HFF-Myc (cell line): Measurements from ENCODE around the gene CFAP74.
"Not testable (repeated sequence)": the region's sequence is repeated elsewhere in the genome, so short reads cannot be mapped to it uniquely, and the experiment has no call there.

ENCODE experiments used
- DNase-seq: peaks from one replicate; pipeline ENCODE4 v3.0.0-alpha.2; 2011; ENCODE audit warnings: low read depth; ENCODE audit errors: extremely low read depth
- H3K4me3 ChIP-seq: replicated peaks from 2 replicates; pipeline ENCODE4 v1.5.1; 2011; ENCODE audit warnings: low read depth, mild to moderate bottlenecking, control low read depth, low read length
- CTCF ChIP-seq: IDR thresholded peaks from 2 replicates; pipeline ENCODE4 v1.5.1; 2012; ENCODE audit warnings: mild to moderate bottlenecking, low read depth, low read length, control low read depth; ENCODE audit errors: missing control alignments

Gene CFAP74

DNA sequence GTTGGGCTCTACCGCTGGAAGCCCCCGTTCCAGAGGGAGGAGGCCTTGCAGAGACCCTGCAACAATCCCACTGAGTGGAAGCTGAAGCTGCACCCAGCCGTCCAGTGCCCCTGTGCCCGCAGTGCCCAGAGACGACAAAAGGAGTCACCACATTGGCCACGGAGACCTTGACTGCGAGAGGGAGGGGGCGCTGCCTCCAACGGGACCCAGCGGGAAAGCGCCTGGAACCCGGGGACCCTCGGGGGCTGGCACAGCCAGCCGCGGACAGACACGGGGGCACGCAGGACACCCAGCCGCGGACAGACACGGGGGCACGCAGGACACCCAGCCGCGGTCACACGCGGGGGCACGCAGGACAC lies 22.5 kb downstream of the CFAP74 start:
- no peak for TF ChIP-seq CTCF
- no peak overlapping the region for H3K4me3 ChIP-seq

GRCh38 chr1:1980467-1981141 lies 23.0 kb downstream of the CFAP74 start:
- TF ChIP-seq CTCF = no peak
- H3K4me3 ChIP-seq = no peak overlapping the region
- DNase-seq = no peak

More for the DNA sequence above, 22.5 kb downstream of the CFAP74 start:
- DNase-seq = no peak

DNA sequence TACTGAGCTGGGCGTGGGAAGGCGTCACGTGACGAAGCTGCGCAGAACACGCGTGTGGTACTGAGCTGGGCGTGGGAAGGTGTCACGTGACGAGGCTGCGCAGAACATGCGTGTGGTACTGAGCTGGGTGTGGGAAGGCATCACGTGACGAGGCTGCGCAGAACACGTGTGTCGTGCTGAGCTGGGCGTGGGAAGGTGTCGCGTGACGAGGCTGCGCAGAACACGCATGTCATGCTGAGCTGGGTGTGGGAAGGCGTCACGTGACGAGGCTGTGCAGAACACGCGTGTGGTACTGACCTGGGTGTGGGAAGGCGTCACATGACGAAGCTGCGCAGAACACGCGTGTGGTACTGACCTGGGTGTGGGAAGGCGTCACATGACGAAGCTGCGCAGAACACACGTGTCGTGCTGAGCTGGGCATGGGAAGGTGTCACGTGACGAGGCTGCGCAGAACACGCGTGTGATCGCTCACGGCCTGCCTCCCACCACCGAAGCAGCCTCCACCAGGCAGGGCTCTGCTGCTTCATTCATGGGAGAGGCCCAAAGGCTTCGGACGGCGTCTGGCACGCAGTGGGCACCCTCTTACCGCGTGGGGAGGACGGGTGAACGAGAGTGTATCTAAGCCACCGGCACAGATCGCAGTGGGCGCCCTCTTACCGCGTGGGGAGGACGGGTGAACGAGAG lies 24.0 kb downstream of the CFAP74 start:
- no peak for DNase-seq
- TF ChIP-seq CTCF = no peak
- H3K4me3 ChIP-seq = no peak overlapping the region

DNA sequence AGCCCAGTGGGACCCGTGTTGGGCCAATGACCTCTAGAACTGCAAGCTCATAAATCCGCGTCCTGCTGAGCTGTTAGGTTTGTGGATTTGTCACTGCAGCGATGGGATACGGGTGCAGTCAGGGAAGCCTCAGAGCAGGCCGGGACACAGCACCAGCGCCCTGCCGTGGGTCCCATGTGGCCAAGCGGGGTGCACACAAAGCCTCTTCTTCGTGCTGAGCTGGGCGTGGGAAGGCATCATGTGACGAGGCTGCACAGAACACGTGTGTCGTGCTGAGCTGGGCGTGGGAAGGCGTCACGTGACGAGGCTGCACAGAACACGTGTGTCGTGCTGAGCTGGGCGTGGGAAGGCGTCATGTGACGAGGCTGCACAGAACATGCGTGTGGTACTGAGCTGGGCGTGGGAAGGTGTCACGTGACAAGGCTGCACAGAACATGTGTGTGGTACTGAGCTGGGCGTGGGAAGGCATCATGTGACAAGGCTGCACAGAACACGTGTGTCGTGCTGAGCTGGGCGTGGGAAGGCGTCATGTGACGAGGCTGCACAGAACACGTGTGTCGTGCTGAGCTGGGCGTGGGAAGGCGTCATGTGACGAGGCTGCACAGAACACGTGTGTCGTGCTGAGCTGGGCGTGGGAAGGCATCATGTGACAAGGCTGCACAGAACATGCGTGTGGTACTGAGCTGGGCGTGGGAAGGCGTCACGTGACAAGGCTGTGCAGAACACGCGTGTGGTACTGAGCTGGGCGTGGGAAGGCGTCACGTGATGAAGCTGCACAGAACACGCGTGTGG lies 24.7 kb downstream of the CFAP74 start:
- H3K4me3 ChIP-seq, DNase-seq: not testable (repeated sequence)

- no peak overlapping the region for H3K4me3 ChIP-seq
- TF ChIP-seq CTCF = no peak
- no peak for DNase-seq
Measured at GRCh38 chr1:1978108-1978507, 25.5 kb downstream of the CFAP74 start.

- DNase-seq = no peak
- no peak for TF ChIP-seq CTCF
- no peak overlapping the region for H3K4me3 ChIP-seq
Measured at GRCh38 chr1:1976031-1976430, 27.6 kb downstream of the CFAP74 start.

- no peak for DNase-seq
- no peak for TF ChIP-seq CTCF
- H3K4me3 ChIP-seq = no peak overlapping the region
Measured at GRCh38 chr1:1975535-1975934, 28.1 kb downstream of the CFAP74 start.
